NCI-H774 (cell line): ENCODE data around the gene KRTAP5-6.

Experiments used
- DNase-seq: peaks from one replicate; lab custom pipeline; 2025; lab: John Stamatoyannopoulos, UW

Gene KRTAP5-6

DNA sequence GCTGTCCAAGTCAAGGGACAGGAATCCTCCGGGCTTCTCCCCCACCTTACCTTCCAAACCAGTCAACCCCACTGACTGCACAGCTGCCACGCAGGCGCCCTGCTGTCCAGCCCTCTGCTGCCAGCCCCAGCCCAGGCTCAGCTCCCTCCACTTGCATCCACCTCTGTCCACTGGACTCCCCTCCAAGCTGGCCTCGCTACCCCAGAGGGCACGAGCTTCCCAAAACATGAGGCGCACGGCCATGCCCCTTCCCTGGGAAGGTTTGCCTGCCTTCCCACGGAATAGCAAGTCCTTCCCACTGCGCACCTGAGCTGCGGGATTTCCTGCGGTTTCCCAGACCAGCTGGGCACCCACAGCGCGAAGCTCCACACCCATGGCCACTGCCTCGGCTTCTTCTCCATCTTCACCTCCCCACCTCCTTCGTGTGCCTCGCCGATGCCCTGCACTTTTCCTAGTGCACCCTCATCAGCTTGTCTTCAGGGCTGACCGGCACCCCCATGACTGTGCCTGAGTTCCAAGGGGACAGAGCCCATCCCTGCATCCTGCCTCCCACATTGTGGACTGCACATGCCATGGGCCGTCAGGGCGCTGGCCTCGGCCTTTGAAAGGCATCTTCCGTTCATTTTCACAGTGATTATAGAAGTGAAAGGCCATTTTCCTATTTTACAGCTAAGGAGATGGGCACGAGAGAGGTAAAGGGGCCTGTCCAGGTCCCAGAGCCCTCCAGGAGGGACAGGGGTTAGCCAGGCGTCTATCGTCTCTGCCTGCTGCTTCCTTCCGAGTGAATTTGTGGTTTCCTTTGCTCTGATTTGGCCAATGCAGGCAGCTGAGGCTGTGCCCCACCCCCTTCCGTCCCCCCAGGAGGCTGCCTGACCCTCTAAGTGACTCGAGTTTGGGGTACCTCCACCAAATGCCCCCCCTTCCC is 37.0 kb downstream of the KRTAP5-6 start:
- no peak for DNase-seq

GRCh38 chr11:1734641-1735081 is 37.7 kb downstream of the KRTAP5-6 start:
- no peak for DNase-seq

GRCh38 chr11:1735271-1735670 is 38.3 kb downstream of the KRTAP5-6 start:
- DNase-seq, result no peak

DNA sequence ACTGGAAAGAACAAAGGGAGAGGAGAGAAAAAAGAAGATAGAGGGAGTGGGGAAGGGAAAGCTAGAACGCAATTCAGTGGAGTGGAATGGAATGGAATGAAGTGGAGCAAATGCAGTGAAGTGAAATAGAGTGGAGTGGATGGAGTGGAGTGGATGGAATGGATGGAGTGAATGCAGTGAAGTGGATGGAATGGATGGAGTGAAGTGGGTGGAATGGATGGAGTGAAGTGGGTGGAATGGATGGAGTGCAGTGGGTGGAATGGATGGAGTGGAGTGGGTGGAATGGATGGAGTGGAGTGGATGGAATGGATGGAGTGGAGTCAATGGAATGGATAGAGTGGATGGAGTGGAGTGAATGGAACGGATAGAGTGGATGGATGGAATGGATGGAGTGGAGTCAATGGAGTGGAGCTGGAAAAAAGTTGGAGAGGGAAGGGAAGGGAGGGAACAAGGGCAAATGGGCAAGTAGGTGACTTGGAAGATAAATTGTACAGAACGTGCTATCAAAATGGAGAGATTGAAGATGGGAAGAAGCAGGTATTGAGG is 39.5 kb downstream of the KRTAP5-6 start:
- DNase-seq, result no peak

DNA sequence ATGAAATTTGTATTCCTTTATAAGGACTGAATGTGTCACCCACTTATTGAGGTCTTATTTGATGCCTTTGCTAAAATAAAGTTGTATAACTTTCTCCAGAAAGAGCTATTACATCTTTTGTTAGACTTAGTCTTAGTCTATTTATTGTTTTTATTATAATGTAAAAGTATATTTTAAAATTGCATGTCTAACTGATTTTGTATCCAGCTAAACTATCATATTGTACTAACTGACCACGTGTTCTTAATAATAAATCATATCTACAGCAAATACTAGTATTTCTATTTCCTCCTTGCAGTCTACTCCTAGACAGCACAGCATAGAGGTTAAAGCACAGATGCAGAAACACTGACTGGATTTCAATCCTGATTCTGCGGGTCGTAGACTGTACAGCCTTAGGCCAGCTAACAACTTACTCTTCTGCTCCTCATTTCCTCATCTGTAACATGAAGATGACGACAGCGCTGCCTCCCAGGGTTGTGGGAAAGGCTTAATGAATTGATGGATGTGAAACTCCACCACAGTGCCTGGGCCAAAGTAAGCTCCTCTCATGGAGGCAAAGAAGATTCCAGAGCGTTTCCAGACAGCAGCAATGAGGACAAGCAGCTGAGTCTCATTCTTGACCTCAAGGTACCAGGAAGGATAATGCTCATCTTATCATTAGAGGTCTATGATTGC is 40.2 kb downstream of the KRTAP5-6 start:
- DNase-seq, result no peak

- DNase-seq, result no peak
These were observed 41.4 kb downstream of the KRTAP5-6 start for GRCh38 chr11:1738380-1738779.

- no peak for DNase-seq
These were observed 42.6 kb downstream of the KRTAP5-6 start for GRCh38 chr11:1739576-1739975.

DNA sequence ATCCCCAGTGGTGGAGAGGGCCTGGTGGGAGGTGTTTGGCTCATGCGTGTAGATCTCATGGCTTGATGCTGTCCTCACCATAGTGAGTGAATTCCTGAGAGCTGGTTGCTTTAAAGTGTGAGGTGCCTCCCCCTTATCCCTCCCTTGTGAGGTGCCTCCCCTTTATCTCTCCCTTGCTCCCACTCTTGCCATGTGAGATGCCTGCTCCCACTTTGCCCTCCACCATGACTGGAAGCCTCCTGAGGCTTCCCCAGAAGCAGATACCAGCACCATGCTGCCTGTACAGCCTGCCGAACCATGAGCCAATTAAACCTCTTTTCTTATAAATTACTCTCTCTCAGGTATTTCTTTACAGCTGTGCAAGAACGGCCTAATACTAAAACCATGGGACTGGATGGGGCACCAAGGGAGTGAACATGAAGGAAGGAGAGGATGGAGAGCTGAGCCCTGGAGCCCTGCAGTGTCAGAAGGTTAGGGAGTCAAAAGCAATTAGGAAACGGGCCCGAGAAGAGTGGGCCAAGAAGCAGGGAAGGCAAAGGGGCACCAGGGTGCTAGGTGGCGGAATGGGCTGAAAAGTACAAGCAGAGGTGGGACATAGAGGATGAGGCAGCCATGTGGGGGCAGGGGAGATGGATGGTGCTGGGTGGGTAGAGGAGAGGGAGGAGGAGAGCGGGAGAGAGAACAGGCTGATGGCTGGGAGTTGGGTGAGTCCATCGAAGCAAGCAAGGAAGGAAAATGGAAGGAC is 44.0 kb downstream of the KRTAP5-6 start:
- no peak for DNase-seq

DNA sequence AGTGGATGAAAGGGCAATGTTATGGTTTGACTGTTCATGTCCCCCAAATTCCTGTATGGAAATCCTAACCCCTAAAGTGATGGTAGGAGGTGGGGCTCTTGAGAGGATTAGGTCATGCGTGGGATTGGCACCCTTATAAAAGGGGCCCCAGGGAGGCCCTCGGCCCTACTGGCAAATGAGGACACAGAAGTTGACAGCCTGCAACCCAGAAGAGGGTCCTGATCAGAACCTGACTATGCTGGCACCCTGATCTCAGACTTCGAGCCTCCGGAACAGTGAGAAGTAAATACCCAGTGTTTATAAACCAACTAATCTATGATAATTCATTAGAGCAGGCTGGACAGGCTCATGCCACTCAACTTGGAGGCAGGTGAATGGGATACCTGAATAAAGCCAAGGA is 44.7 kb downstream of the KRTAP5-6 start:
- DNase-seq, result no peak

GRCh38 chr11:1742371-1742770 is 45.4 kb downstream of the KRTAP5-6 start:
- no peak for DNase-seq

DNA sequence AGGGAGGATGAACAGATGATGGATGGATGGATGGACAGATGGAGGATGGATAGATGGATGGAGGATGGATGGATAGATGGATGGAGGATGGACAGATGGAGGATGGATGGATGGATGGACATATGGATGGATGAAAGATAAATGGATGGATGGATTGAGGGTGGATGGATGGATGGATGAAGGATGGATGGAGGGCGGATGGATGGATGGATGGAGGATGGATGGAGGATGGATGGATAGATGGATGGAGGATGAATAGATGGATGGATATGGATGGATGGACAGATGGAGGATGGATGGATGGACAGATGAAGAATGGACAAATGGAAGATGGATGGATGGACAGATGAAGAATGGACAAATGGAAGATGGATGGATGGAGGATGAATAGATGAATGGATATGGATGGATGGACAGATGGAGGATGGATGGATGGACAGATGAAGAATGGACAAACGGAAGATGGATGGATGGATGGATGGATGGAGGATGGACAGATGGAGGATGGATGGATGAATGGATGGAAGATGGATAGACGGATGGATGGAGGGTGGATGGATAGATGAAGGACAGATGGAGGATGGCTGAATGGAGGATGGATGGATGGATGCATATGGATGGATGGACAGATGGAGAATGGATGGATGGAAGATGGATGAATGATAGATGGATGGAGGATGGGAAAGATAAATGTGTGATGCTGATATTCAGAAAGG is 46.0 kb downstream of the KRTAP5-6 start:
- no peak for DNase-seq

DNA sequence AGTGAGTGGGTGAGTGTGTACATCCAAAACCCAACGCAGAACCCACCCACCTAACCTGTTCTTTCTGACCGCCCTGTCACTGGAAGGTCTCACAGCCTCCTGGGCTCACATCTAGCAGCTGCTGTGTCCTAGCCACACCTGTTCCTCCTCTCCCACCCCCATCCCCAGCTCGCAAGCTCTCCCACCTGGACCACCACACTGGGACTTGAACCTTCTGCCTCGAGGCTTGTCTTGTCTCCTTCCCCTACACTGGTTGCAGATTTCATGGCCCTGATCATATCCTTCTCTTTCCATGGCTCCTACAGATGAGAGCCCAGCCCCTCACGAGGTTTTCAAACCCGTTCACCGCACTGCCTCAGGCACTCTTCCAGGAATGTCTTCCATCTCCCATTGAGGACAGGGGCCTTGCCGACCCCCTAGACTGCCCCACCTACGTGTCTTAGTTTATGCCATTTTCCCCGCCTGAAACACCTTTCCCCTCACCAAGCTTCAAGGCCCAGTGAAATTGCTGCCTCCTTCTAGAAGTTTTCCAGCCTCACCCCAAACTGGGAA is 46.7 kb downstream of the KRTAP5-6 start:
- DNase-seq, result no peak

DNA sequence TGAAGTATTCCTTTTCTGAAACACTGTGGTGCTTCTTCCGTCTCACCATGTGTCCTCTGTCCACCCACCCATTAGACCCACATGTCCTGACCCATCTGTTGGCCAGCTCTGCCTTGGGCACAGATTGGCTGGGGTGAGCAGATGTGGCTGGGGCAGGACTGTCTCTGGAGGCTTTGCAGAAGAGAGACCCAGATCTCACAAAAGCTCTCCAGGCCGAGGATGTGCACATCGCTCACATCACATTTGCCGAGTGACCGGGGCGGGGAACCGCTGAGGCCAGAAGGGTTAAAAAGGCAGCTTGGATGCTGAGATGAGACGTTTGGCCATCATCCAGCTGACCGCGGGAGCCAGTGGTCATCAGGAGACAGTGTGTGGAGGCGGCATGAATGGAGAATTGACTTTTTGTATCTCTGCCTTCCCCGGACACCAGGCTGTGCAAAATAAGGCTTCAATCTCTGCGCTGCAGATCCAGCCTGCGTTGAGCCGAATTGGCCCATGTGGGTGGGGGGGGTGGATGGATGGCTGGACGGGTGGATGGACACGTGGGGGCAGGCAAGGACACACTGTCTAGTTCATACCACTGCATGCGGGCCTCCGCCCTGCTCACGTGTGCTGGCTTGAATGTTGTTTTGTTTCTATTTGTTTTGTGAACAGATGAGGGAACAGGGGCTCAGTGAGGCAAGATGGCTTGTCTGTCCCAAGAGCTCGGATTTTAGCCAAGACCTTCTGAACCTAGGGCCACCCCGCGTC is 47.3 kb downstream of the KRTAP5-6 start:
- no peak for DNase-seq

DNA sequence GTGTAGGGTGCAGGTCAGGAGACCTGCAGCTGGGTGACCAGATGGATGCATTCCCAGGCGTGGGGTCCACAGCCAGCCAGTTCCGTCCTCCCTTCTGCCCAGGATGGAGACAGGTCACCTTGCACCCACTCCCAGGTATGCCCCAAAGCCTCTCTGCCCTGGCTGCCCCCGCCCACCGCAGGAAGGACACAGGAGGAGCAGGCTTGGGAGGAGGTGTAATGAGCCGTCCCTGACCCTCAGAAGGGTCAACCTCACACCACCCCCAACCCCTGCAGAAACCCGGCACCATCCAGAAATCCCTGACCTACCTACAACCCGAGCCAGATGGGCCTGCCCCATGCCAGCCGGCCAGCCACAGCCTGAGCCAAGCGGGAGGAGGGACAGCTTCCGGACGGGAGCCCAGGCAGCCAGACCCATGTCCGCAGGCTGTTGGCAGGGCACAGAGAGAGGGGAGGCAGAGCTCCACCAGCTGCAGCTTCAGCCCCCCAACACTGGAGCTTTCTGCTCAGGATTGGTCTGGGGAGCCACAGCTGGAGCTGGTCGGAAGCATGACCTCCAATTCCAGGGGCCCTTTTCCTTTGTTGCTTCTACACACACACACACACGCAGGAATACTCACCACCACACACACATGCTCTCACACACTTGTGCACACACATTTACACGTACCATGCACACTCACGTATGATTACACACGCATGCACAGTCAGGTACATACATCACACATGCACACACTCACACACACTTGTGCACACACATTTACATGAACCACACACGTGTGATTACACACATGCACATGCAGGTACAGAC is 48.1 kb downstream of the KRTAP5-6 start:
- no peak for DNase-seq

DNA sequence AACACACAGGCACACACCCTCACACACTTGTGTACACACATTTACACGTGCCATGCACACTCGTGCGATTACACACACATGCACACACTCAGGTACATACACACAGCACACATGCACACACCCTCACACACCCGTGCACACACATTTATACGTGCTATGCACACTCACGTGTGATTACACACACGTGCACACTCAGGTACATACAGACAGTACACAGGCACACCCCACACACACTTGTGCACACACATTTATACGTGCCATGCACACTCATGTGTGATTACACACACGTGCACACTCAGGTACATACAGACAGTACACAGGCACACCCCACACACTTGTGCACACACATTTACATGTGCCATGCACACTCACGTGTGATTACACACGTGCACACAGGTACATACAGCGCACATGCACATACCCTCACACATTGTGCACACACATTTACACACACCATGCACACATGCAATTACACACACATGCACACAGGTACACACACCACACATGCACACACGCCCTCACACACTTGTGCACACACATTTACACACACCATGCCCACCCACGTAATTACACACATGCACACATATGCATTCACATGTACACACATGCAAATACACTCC is 48.8 kb downstream of the KRTAP5-6 start:
- DNase-seq, result no peak

- no peak for DNase-seq
These were observed 49.5 kb downstream of the KRTAP5-6 start for GRCh38 chr11:1746511-1746931.

DNA sequence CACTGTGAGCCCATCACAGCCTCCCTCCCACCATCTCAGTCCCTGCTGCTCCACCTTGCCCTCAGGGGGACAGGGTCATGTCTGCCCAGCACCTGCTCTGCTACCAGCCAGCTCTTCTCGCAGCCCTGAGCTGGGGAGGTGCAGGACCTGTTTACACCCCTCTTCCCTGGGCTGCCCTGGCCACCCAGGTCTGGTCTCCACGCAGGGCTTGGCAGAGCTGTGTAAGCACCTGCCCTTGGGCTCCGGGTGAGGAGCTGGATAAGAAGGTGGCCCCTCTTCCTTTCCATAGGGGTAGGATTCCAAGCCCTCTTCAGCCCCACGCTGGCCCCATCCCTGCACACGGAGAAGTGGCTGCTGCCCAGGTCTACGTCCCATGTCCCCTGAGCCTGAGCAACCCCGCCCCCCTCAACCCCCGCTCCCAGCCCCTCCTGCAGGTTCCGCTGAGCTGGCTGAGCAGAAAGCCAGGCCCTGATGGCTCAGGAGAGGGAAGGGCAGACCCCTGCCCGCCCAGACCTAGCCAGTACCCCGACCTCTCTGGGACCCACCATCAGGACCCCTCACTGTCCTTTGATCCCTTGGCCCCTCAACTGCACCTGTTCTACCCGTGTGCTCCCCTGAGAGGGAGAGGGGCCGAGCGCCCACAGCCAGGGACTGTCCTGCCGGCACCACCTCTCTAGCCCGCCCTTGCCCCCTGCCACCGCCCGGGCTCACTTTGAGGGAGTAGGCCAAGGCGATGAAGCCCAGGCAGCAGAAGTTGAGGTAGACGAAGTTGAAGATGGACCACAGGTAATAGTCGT is 50.2 kb downstream of the KRTAP5-6 start:
- no peak for DNase-seq
